BLaER1 (cell line): Measurements from ENCODE around the gene PITPNC1.

Experiments
- H3K27ac ChIP-seq: shearing (Covaris generic); formaldehyde crosslinking; 2 replicates; pipeline ENCODE4 v1.8.1; 2022
- H3K27me3 ChIP-seq: shearing (Covaris generic); formaldehyde crosslinking; 2 replicates; pipeline ENCODE4 v1.8.1; 2022
- H3K36me3 ChIP-seq: shearing (Covaris generic); formaldehyde crosslinking; 2 replicates; pipeline ENCODE4 v1.8.1; 2022
- H3K4me1 ChIP-seq: shearing (Covaris generic); formaldehyde crosslinking; 2 replicates; pipeline ENCODE4 v1.8.1; 2022
- H3K4me2 ChIP-seq: shearing (Covaris generic); formaldehyde crosslinking; 2 replicates; pipeline ENCODE4 v1.8.1; 2022
- H3K4me3 ChIP-seq: shearing (Covaris generic); formaldehyde crosslinking; 2 replicates; pipeline ENCODE4 v1.8.1; 2022
- H3K9ac ChIP-seq: shearing (Covaris generic); formaldehyde crosslinking; 2 replicates; pipeline ENCODE4 v1.8.1; 2022
- H3K9me3 ChIP-seq: shearing (Covaris generic); formaldehyde crosslinking; 2 replicates; pipeline ENCODE4 v1.8.1; 2022
- H4K20me1 ChIP-seq: shearing (Covaris generic); formaldehyde crosslinking; 2 replicates; pipeline ENCODE4 v1.8.1; 2022
- Cebpa-rat ChIP-seq: shearing (Covaris generic); IDR thresholded peaks from 2 replicates; pipeline ENCODE4 v1.8.1; 2022

Gene PITPNC1

DNA sequence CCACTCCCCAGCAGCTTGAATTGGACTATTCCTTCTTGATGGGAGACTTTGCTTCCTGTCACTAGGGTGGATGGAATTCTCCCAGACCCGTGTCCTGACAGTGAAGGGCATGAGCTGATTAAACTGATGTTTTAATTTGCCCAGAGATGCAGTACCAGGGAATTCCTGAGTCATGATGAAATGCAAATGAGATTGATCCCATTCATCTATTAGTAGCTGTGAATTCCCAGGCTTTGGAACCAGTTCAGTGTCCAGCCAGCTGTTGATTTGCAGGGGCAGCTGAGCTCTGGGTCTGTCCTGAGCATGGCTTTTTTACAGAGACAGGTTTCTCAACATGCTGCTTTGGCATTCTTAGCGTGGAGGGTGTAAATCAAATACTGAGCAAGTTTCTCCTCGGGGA is 157.9 kb downstream of the PITPNC1 start:
- peaks cover 21% of the 10 kb centered on the region for H3K4me1 ChIP-seq
- H3K27me3 ChIP-seq, result no peaks in the 10 kb centered on the region
- no peak overlapping the region for H3K27ac ChIP-seq
- TF ChIP-seq Cebpa-rat, result no peak
- H3K9ac ChIP-seq, result no peak overlapping the region
- H4K20me1 ChIP-seq, result peaks cover 26% of the 10 kb centered on the region
- H3K4me3 ChIP-seq, result no peak overlapping the region
- H3K9me3 ChIP-seq, result no peaks in the 10 kb centered on the region
- H3K36me3 ChIP-seq, result peaks cover 66% of the 10 kb centered on the region
- H3K4me2 ChIP-seq, result no peak overlapping the region

DNA sequence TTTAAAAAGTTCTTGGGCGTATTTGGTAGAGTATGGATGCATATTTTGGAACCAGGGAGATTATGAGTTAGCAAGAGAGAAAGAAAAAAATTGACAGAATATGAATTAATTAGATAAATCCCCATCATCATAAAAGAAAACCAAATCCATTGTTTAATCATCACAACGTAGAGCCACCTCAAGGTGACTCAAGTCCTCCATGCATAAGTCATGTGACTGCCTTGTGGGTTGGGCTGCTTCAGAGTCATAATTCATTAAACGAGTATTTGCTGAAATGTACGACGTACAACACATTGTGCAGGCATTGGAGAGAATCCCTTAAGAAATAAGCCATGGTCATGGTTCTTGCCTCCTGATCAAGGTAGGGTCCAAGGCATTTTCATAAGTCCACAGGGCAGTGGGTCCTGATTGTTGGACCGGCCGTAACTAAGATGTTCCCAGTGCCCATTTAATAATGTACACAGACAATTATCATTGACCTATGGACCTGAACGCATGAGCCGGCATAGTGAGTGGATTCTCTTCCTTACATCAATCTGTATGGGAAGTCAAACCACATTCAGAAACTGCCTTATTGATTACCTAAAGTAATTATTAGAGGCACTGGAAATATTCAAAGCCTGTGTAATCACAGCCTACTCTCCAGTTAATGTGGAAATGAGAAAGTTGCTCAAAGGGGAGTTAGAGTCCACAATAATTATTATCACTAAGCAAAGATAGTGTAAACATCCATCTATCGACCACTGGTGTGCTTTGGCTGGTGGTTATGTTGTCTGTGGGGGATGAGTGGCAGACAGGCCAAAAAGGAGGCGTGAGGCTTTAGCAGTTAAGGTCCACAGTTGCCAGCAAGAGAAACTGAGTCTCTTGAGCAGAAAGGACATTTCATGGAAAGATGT is 165.4 kb downstream of the PITPNC1 start:
- no peak overlapping the region for H3K4me3 ChIP-seq
- no peaks in the 10 kb centered on the region for H3K4me1 ChIP-seq
- peaks cover 65% of the 10 kb centered on the region for H3K36me3 ChIP-seq
- no peak for TF ChIP-seq Cebpa-rat
- H4K20me1 ChIP-seq, result 0 out of 2 replicates have a peak, but pooled peaks cover 4% of the 10 kb centered on the region
- no peaks in the 10 kb centered on the region for H3K27me3 ChIP-seq
- no peak overlapping the region for H3K4me2 ChIP-seq
- no peak overlapping the region for H3K27ac ChIP-seq
- no peak overlapping the region for H3K9ac ChIP-seq
- H3K9me3 ChIP-seq, result no peaks in the 10 kb centered on the region

DNA sequence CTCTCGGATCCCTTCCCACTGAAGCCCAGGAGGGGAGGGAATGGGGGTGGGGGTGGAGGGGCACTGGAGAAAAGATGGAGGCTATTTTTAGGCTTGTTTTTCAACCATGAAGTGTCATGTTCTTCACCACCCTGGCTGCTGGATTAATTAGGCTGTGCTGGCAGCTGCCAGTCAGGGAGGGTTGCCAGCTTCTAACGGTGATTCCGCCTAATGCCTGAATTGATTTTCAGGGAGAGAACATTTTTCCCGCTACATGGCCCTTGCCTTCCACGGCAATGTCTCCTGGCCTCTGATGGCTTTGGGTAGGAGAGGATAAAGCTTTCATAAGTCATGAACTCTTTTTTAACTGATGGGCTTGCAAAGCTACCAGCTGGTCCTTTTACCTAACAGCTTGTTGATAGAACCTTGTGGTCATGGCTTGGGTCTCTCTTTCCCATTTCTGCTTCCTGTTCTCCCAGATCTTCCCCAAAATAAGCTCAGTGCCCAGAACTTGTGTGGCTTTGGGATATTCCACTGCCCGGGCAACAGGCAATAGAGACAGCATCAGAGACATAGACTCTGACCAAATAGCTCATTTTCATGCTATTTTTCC is 167.4 kb downstream of the PITPNC1 start:
- H3K27me3 ChIP-seq, result no peaks in the 10 kb centered on the region
- no peak for TF ChIP-seq Cebpa-rat
- no peak overlapping the region for H3K27ac ChIP-seq

DNA sequence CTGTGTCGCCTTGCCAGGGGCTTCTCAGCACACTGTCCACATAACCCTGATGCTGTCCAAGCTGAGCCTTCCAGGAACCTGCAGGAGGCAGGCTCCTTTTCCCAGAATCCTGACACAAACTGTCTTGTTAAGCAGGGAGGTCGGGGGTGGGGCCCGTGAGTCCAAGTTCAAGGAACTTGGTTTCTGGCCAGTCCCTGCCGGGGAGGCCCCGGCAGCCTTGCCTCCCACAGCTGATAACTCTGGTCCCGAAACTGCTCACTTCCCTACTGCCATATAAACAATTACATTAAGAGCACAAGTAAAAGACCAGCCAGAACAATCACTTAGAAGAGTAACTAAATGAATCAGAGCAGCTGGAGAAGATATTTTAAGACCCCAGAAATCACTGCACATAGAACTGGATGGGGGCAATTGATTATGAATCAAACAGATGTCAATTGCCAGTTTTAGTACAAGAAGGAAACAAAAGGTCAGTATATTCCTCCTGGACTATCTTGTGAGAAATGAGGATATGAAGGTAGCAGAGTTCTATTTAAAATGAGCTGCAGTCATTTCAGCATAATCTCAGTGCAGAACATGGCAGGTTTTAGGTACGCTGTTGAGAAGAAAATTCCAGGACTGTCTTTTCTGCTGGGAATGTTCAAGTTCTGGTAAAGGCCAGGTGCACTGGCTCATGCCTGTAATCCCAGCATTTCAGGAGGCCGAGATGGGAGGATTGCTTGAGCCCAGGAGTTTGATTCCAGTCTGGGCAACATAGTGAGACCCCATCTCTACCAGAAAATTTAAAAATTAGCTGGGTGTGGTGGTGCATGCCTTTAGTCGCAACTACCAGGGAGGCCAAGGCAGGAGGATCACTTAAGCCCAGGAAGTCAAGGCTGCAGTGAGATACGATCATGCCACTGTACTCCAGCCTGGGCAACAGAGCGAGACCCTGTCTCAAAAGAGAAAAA is 169.8 kb downstream of the PITPNC1 start:
- H3K27ac ChIP-seq, result no peak overlapping the region
- no peaks in the 10 kb centered on the region for H3K9me3 ChIP-seq
- H3K27me3 ChIP-seq, result no peaks in the 10 kb centered on the region
- TF ChIP-seq Cebpa-rat, result no peak
- H3K4me3 ChIP-seq, result no peak overlapping the region
- no peak overlapping the region for H3K4me2 ChIP-seq
- H3K36me3 ChIP-seq, result peaks cover 67% of the 10 kb centered on the region
- peaks cover 8% of the 10 kb centered on the region; the same call in 1 of the 2 replicates for H4K20me1 ChIP-seq
- H3K9ac ChIP-seq, result no peak overlapping the region
- H3K4me1 ChIP-seq, result peaks cover 8% of the 10 kb centered on the region

More for the DNA sequence above, 167.4 kb downstream of the PITPNC1 start:
- Histone ChIP-seq H3K9ac (no peak overlapping the region), H3K4me2 (no peak overlapping the region), H3K36me3 (peaks cover 72% of the 10 kb centered on the region), H3K9me3 (no peaks in the 10 kb centered on the region), H3K4me1 (peaks cover 4% of the 10 kb centered on the region), H3K4me3 (no peak overlapping the region), H4K20me1 (0 out of 2 replicates have a peak, but pooled peaks cover 4% of the 10 kb centered on the region)

DNA sequence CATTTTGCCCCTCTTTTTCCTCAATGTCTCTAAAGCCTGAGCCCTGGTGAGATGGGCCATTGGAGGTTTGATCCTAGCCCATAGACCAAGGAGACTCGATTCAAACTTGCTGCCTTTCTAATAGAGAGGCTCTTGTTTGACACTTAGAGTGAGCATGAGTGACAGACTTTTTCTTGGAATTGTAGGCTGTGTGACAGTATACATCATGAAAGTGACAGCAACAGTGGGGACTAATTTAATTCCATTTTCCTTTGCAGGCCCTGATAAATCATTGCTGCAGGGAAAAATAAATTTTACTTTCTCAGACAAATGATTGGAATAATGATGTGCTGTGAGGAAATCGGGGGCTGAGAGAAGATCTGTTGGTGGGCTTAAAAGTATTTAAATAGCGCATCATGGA is 171.6 kb downstream of the PITPNC1 start:
- Histone ChIP-seq H3K27ac (no peak overlapping the region), H3K9ac (no peak overlapping the region), H4K20me1 (peaks cover 6% of the 10 kb centered on the region; the same call in 1 of the 2 replicates), H3K36me3 (peaks cover 63% of the 10 kb centered on the region), H3K4me2 (no peak overlapping the region), H3K27me3 (no peaks in the 10 kb centered on the region), H3K4me3 (no peak overlapping the region), H3K9me3 (no peaks in the 10 kb centered on the region), H3K4me1 (peaks cover 8% of the 10 kb centered on the region)
- TF ChIP-seq Cebpa-rat, result no peak

DNA sequence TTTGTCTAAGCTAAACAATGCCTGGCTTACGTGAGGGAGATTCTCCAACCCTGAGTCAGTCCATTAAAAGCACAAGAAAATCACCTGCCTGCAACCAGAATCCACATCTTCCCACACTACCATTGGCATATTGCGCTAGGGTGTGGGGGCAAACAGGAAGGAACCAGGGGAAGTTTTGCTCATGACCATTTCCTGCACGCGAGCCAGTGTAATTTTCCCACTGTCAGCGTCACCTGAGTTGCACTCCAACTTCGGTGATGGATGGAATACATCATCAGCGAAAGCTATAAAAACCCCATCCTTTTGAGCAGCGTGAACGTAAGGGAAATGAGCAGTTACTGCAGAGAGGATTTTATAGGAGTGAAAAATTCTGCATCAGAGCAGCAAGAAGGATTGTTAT is 172.7 kb downstream of the PITPNC1 start:
- H3K4me2 ChIP-seq, result no peak overlapping the region
- TF ChIP-seq Cebpa-rat, result no peak
- no peaks in the 10 kb centered on the region for H3K27me3 ChIP-seq
- H4K20me1 ChIP-seq, result peaks cover 6% of the 10 kb centered on the region; the same call in 1 of the 2 replicates
- H3K4me3 ChIP-seq, result no peak overlapping the region
- no peak overlapping the region for H3K27ac ChIP-seq
- H3K4me1 ChIP-seq, result peaks cover 8% of the 10 kb centered on the region
- H3K9ac ChIP-seq, result no peak overlapping the region
- H3K36me3 ChIP-seq, result peaks cover 71% of the 10 kb centered on the region
- no peaks in the 10 kb centered on the region for H3K9me3 ChIP-seq

DNA sequence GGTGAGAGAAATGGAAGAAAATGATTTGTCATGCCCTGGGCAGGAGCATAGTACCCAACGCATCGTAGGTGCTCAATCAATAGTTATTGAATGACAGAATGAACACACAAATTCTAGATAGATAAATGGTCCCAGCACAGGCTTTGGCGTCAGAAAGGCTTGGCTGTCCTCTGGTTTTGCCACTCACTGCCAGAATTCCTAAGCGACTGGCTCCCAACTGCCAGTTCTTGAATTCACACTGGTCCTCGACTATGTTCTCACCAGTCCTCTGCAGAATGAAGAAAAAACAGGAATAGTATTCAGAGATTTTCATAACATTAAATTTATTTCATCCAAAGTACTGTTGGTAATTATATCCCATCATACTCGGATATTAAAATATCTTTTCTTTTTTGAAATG is 177.6 kb downstream of the PITPNC1 start:
- peaks cover 6% of the 10 kb centered on the region; the same call in 1 of the 2 replicates for H4K20me1 ChIP-seq

DNA sequence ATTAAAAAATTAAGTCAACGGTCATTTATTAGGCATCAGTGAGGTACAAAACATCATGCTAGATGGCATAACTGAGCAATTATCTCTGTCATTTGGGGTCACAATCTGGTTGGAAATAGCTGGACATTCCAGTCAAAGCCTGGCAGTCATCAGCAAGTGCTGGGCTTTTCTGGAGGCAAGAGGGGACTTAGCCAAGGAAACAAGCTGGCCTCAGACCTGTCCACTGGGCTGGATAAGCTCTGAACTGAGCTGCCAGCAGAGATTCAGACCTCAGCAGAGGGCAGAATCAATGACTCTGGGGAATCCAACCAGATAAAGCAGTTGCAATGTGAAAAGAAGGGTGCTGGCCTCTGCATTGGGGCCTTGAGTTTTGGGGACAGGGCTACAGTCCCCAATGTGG is 178.8 kb downstream of the PITPNC1 start:
- Histone ChIP-seq H3K36me3 (peaks cover 82% of the 10 kb centered on the region), H3K9ac (no peak overlapping the region), H3K27ac (no peak overlapping the region), H3K4me1 (no peaks in the 10 kb centered on the region), H3K4me3 (no peak overlapping the region), H3K27me3 (no peaks in the 10 kb centered on the region), H3K9me3 (peaks cover 3% of the 10 kb centered on the region; the same call in 1 of the 2 replicates), H4K20me1 (peaks cover 6% of the 10 kb centered on the region; the same call in 1 of the 2 replicates), H3K4me2 (no peak overlapping the region)
- no peak for TF ChIP-seq Cebpa-rat

More for the DNA sequence above, 177.6 kb downstream of the PITPNC1 start:
- peaks cover 80% of the 10 kb centered on the region for H3K36me3 ChIP-seq
- H3K27ac ChIP-seq, result no peak overlapping the region
- peaks cover 2% of the 10 kb centered on the region for H3K4me1 ChIP-seq
- no peak overlapping the region for H3K9ac ChIP-seq
- peaks cover 3% of the 10 kb centered on the region; the same call in 1 of the 2 replicates for H3K9me3 ChIP-seq
- H3K27me3 ChIP-seq, result no peaks in the 10 kb centered on the region
- H3K4me3 ChIP-seq, result no peak overlapping the region
- no peak overlapping the region for H3K4me2 ChIP-seq
- no peak for TF ChIP-seq Cebpa-rat
